Natural killer cell (primary cell): Measurements from ENCODE around the gene OR2H1. TPM values are rescaled to one million over a fixed set of nuclear protein-coding genes. Genes with fewer than 3 reads are reported as not detected.

Experiments
- ATAC-seq, 3 donors: fragments of 150-1000 bp in 2 of 3; fragments of 200-7000 bp in 1 of 3; cut with Tn5 transposase; 1 replicate in 1 of 3; 2 replicates in 2 of 3; pipeline ENCODE4 v1.10.0; 2021; ENCODE audit warnings: mild to moderate bottlenecking in 2 of 3, moderate library complexity in 2 of 3
- DNase-seq, 2 donors: peaks; one replicate each; pipeline versions ENCODE4 v3.0.0 to v3.0.0-alpha.2; 2013 to 2021; ENCODE audit warnings: mixed read lengths in 1 of 2
- H3K27ac ChIP-seq: one replicate; pipeline ENCODE4 v1.5.1; 2013; ENCODE audit warnings: mild to moderate bottlenecking, low read length
- H3K27me3 ChIP-seq: one replicate; pipeline ENCODE4 v1.6.1; 2013; ENCODE audit warnings: low read length; ENCODE audit not compliant: control insufficient read depth, insufficient read depth
- H3K36me3 ChIP-seq: one replicate; pipeline ENCODE4 v1.6.1; 2013; ENCODE audit warnings: low read length; ENCODE audit not compliant: control insufficient read depth, insufficient read depth
- H3K4me1 ChIP-seq: one replicate; pipeline ENCODE4 v1.6.1; 2013; ENCODE audit warnings: low read length; ENCODE audit not compliant: control insufficient read depth, insufficient read depth
- H3K4me3 ChIP-seq: one replicate; pipeline ENCODE4 v1.5.1; 2013; ENCODE audit warnings: low read length
- H3K9me3 ChIP-seq: one replicate; pipeline ENCODE4 v1.6.1; 2013; ENCODE audit warnings: low read length; ENCODE audit not compliant: control insufficient read depth, insufficient read depth
- H3K27ac Mint-ChIP-seq, 2 donors: one replicate each; pipeline ENCODE4 v1.8.0; 2022; ENCODE audit warnings: mild to moderate bottlenecking in 2 of 2, mixed read lengths in 2 of 2, moderate library complexity in 1 of 2
- H3K27me3 Mint-ChIP-seq, 2 donors: one replicate each; pipeline ENCODE4 v1.8.0; 2022; ENCODE audit warnings: low read depth in 2 of 2, mixed read lengths in 2 of 2
- H3K36me3 Mint-ChIP-seq: one replicate; pipeline ENCODE4 v1.8.0; 2022; ENCODE audit warnings: mixed read lengths
- H3K4me1 Mint-ChIP-seq, 2 donors: one replicate each; pipeline ENCODE4 v1.8.0; 2022; ENCODE audit warnings: mixed read lengths in 2 of 2
- H3K4me3 Mint-ChIP-seq: one replicate; pipeline ENCODE4 v1.8.0; 2022; ENCODE audit warnings: mild to moderate bottlenecking, moderate library complexity, mixed read lengths
- H3K9me3 Mint-ChIP-seq, 2 donors: one replicate each; pipeline ENCODE4 v1.8.0; 2022; ENCODE audit warnings: mixed read lengths in 2 of 2
- WGBS: methylation state at CpG from one replicate; pipeline ENCODE4 v1.1.7; 2013; ENCODE audit warnings: missing lambda C conversion rate; ENCODE audit not compliant: insufficient coverage; 5-methylcytosine and 5-hydroxymethylcytosine counted together
- intact Hi-C: fragments of 100-400 bp; cut with micrococcal nuclease; formaldehyde crosslinking; loops from one replicate; pipeline ENCODE4 v1.14.2; 2022
- total RNA-seq, 4 donors: library from RNA; stranded (reverse); fragments of 120-200 nt in 1 of 4; gene quantifications; one replicate each; pipeline versions ENCODE4 v1.2.3 to v1.2.4, GENCODE V29; 2013 to 2022
- TF ChIP-seq, protein P1 (sequence below): fragments of 200-600 bp; IDR thresholded peaks from one replicate; pipeline ENCODE4 v1.8.0; 2022; ENCODE audit warnings: antibody characterized with exemption

Gene OR2H1
- total RNA-seq, 3 donors from 2014 or later (not counting 1 experiment from before 2014, with no cell fraction given): not detected

GRCh38 chr6:29483735-29484134, 26.8 kb downstream of the OR2H1 start:
- Mint-ChIP-seq H3K4me1 (no peaks in the 10 kb centered on the region), H3K36me3 (no peaks in the 10 kb centered on the region), H3K4me3 (no peak overlapping the region), H3K27me3 (peaks cover 8 to 53% of the 10 kb centered on the region in 2 donors), H3K27ac (no peak overlapping the region), H3K9me3 (no peaks in the 10 kb centered on the region)
- Histone ChIP-seq H3K4me1 (no peaks in the 10 kb centered on the region), H3K27ac (no peak overlapping the region), H3K27me3 (no peaks in the 10 kb centered on the region), H3K4me3 (no peak overlapping the region), H3K9me3 (no peaks in the 10 kb centered on the region), H3K36me3 (no peaks in the 10 kb centered on the region)
- 83% methylated on average over 1 of the region's 1 CpG for WGBS
- no peak for ATAC-seq
- DNase-seq: no peak
- intact Hi-C loops: no loop called here
- TF ChIP-seq, protein P1, sequence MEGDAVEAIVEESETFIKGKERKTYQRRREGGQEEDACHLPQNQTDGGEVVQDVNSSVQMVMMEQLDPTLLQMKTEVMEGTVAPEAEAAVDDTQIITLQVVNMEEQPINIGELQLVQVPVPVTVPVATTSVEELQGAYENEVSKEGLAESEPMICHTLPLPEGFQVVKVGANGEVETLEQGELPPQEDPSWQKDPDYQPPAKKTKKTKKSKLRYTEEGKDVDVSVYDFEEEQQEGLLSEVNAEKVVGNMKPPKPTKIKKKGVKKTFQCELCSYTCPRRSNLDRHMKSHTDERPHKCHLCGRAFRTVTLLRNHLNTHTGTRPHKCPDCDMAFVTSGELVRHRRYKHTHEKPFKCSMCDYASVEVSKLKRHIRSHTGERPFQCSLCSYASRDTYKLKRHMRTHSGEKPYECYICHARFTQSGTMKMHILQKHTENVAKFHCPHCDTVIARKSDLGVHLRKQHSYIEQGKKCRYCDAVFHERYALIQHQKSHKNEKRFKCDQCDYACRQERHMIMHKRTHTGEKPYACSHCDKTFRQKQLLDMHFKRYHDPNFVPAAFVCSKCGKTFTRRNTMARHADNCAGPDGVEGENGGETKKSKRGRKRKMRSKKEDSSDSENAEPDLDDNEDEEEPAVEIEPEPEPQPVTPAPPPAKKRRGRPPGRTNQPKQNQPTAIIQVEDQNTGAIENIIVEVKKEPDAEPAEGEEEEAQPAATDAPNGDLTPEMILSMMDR: no peak

DNA sequence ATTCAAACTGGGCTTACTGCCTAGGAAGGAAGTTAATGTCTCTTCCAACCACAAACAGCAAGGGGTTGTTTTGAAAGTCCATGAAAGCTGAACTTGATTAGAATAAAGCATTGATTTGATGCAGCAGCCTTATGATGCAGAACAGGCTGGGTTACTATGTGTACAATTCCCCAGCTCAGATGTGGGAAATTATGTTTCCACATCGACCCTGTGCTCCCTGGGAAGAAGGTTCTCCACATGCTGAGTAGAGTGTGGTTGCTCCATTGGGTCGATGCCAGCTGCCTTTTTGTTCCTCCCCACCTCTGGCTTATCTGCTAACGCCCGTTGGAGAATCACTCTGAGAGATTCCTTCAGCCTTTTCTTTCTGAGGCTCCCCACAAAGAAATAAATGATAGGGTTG, 29.6 kb downstream of the OR2H1 start:
- intact Hi-C loops: no loop called here
- H3K27me3 ChIP-seq: no peaks in the 10 kb centered on the region
- no peaks in the 10 kb centered on the region for H3K36me3 ChIP-seq
- peaks cover 11 to 44% of the 10 kb centered on the region in 2 donors for H3K27me3 Mint-ChIP-seq
- no peak overlapping the region for H3K4me3 ChIP-seq
- WGBS: 11% methylated on average over 2 of the region's 4 CpGs
- no peaks in the 10 kb centered on the region for H3K9me3 Mint-ChIP-seq
- no peaks in the 10 kb centered on the region for H3K4me1 Mint-ChIP-seq
- TF ChIP-seq, protein P1: no peak
- H3K4me1 ChIP-seq: no peaks in the 10 kb centered on the region
- DNase-seq: no peak
- no peaks in the 10 kb centered on the region for H3K36me3 Mint-ChIP-seq
- no peak for ATAC-seq
- H3K4me3 Mint-ChIP-seq: no peak overlapping the region
- H3K27ac Mint-ChIP-seq: no peak overlapping the region
- H3K27ac ChIP-seq: no peak overlapping the region
- no peaks in the 10 kb centered on the region for H3K9me3 ChIP-seq

DNA sequence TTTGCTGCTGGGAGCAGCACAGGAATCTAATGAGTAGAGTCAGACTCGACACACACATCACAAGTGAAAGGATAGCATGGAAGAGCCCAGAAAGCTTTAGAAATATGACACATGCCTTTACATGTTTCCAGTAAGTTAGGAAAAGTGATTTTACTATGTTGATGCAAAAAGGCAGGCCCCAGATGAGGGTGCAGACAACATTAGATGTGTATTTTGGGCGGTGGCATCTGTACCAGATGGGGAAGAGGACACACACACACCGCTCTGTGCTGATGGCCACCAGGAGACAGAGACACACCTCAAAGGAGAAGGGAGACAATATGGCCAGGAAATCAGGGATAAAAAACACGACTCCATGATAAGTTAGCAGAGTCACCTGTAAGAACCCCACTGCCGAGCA, 30.2 kb downstream of the OR2H1 start:
- intact Hi-C loops: no loop called here
- WGBS: 90% methylated on average over 5 of the region's 5 CpGs

DNA sequence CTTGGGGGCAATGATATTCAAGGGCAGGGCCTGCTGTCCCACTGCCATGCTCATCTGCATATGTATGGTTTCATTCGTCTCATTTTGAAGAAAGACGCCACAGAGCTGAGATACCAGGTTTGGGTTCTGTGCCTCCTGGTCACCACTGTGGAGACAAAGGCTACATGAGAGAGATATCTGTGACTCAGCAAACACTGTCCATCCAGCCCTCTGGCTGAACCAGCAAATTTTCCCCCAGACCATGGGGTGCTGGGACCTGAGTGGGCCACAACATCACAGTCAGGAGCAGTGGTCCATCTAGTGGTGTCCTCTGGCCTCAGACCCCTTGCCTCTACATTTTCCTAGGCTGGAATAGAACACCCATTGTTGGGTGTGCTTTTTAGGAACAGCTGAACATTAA, 30.7 kb downstream of the OR2H1 start, which contains the start of gene MAS1L:
TSS of gene MAS1L (minus strand) at position 297 of the 400 bp plus-strand sequence. CDS start at position 243, 54 bp downstream.
- Mint-ChIP-seq H3K27me3 (peaks cover 8 to 42% of the 10 kb centered on the region in 2 donors), H3K36me3 (no peaks in the 10 kb centered on the region), H3K9me3 (no peaks in the 10 kb centered on the region), H3K4me3 (no peak within 1 kb of the TSS), H3K4me1 (no peaks in the 10 kb centered on the region), H3K27ac (no peak within 1 kb of the TSS)
- H3K4me1 ChIP-seq: no peaks in the 10 kb centered on the region
- no peak within 1 kb of the TSS for H3K27ac ChIP-seq
- WGBS: 72% methylated on average over 2 of the region's 2 CpGs
- H3K9me3 ChIP-seq: no peaks in the 10 kb centered on the region
- no peaks in the 10 kb centered on the region for H3K36me3 ChIP-seq
- H3K27me3 ChIP-seq: no peaks in the 10 kb centered on the region
- DNase-seq (no peak), ATAC-seq (no peak)
- intact Hi-C loops: no loop called here
- no peak within 1 kb of the TSS for H3K4me3 ChIP-seq
- TF ChIP-seq, protein P1: no peak

More for the DNA sequence above, 30.2 kb downstream of the OR2H1 start:
- Mint-ChIP-seq H3K27me3 (peaks cover 11 to 42% of the 10 kb centered on the region in 2 donors), H3K4me3 (no peak overlapping the region), H3K9me3 (no peaks in the 10 kb centered on the region), H3K4me1 (no peaks in the 10 kb centered on the region), H3K27ac (no peak overlapping the region), H3K36me3 (no peaks in the 10 kb centered on the region)
- H3K27me3 ChIP-seq: no peaks in the 10 kb centered on the region
- H3K36me3 ChIP-seq: no peaks in the 10 kb centered on the region
- no peaks in the 10 kb centered on the region for H3K4me1 ChIP-seq
- TF ChIP-seq, protein P1: no peak
- no peak for ATAC-seq
- no peak overlapping the region for H3K27ac ChIP-seq
- H3K9me3 ChIP-seq: no peaks in the 10 kb centered on the region
- H3K4me3 ChIP-seq: no peak overlapping the region
- no peak for DNase-seq
